HepG2 (cell line): Measurements from ENCODE around the gene CYB5D1. TPM values are rescaled to one million over a fixed set of nuclear protein-coding genes. Genes with fewer than 3 reads are reported as not detected.

Source experiments
- ATAC-seq: fragments of 200-7000 bp; cut with Tn5 transposase; 3 replicates; pipeline ENCODE4 v1.9.1; 2020; ENCODE audit warnings: mild to moderate bottlenecking, moderate library complexity
- BruUV-seq: library from RNA; stranded (reverse); fragments of 400-500 nt; replicated peaks from 2 replicates; lab custom pipeline; 2021; lab: Mats Ljungman, UMichigan
- CTCF ChIA-PET: fragments of 300-600 bp; formaldehyde crosslinking; extraction: SDS; loops from one replicate; lab custom pipeline; 2021; ENCODE audit warnings: low total read pairs, inconsistent platforms, low intra/inter-chr PET ratio; lab: Yijun Ruan, JAX
- POLR2A ChIA-PET: fragments of 350-600 bp; sonication (Branson Sonifier 250); formaldehyde crosslinking; loops from one replicate; lab custom pipeline; 2020; ENCODE audit warnings: antibody characterized with exemption, inconsistent platforms; lab: Yijun Ruan, JAX
- DNase-seq: peaks from one replicate; pipeline ENCODE4 v3.0.0-alpha.2; 2015; ENCODE audit warnings: low spot score
- FAIRE-seq: peaks from 3 replicates; lab custom pipeline; 2011; peaks lifted over from hg19 to GRCh38; lab: Jason Lieb, UNC
- H2AFZ ChIP-seq: one replicate; pipeline ENCODE4 v1.6.1; 2011; ENCODE audit warnings: low read length, inconsistent platforms
- H3K27ac ChIP-seq: fragments of 300-600 bp; 3 replicates; pipeline ENCODE4 v1.8.0; 2011; ENCODE audit warnings: mixed run types, mild to moderate bottlenecking, mixed read lengths, low read length, inconsistent platforms; ENCODE audit not compliant: insufficient read depth; ENCODE audit errors: extremely low read length
- H3K27me3 ChIP-seq, 2 experiments: fragments of 200-600 bp in 1 of 2; 2 replicates in 1 of 2; 3 replicates in 1 of 2; pipeline versions ENCODE4 v1.6.0 to v1.8.0; 2011; ENCODE audit warnings: low read length in 2 of 2, mild to moderate bottlenecking in 2 of 2, moderate library complexity in 2 of 2, inconsistent platforms in 1 of 2; ENCODE audit not compliant: insufficient read depth in 2 of 2, control insufficient read depth in 1 of 2
- H3K36me3 ChIP-seq, 2 experiments: fragments of 200-600 bp in 1 of 2; replicated peaks in 1 of 2; 2 replicates in 1 of 2; 3 replicates in 1 of 2; pipeline versions ENCODE4 v1.5.1 to v1.8.0; 2011; ENCODE audit warnings: low read length in 2 of 2, inconsistent platforms in 1 of 2; ENCODE audit not compliant: insufficient read depth in 2 of 2, control insufficient read depth in 1 of 2
- H3K4me1 ChIP-seq: 2 replicates; pipeline ENCODE4 v1.5.1; 2012; ENCODE audit warnings: low read length, inconsistent platforms; ENCODE audit not compliant: insufficient read depth
- H3K4me2 ChIP-seq: 2 replicates; pipeline ENCODE4 v1.6.0; 2011; ENCODE audit warnings: low read depth, low read length, inconsistent platforms
- H3K4me3 ChIP-seq, 3 experiments: fragments of 200-600 bp in 1 of 3; sonication (generic), shearing (Covaris generic) in 1 of 3; replicated peaks in 1 of 3; 2 replicates each; pipeline ENCODE4 v1.5.1; 2011 to 2016; ENCODE audit warnings: low read length in 3 of 3, inconsistent platforms in 2 of 3, low read depth in 2 of 3, mild to moderate bottlenecking in 2 of 3, control low read depth in 1 of 3, mixed read lengths in 1 of 3; ENCODE audit not compliant: insufficient read depth in 1 of 3
- H3K79me2 ChIP-seq: one replicate; pipeline ENCODE4 v1.6.1; 2011; ENCODE audit warnings: low read length, inconsistent platforms; ENCODE audit not compliant: insufficient read depth
- H3K9ac ChIP-seq: 2 replicates; pipeline ENCODE4 v1.6.0; 2011; ENCODE audit warnings: mild to moderate bottlenecking, low read depth, low read length, inconsistent platforms; ENCODE audit not compliant: insufficient read depth
- H3K9me3 ChIP-seq: 2 replicates; pipeline ENCODE4 v1.5.1; 2012; ENCODE audit warnings: mild to moderate bottlenecking, low read length
- H4K20me1 ChIP-seq: 2 replicates; pipeline ENCODE4 v1.6.0; 2011; ENCODE audit warnings: inconsistent platforms, mild to moderate bottlenecking, low read length, moderate library complexity; ENCODE audit not compliant: insufficient read depth
- ATM ChIP-seq: fragments of 450-650 bp; IDR thresholded peaks from 2 replicates; pipeline ENCODE4 v1.7.1; 2017; ENCODE audit warnings: mild to moderate bottlenecking, borderline replicate concordance
- FOXC1 ChIP-seq: sonication (generic); formaldehyde crosslinking; IDR thresholded peaks from 2 replicates; pipeline ENCODE4 v1.8.0; 2022; ENCODE audit warnings: mild to moderate bottlenecking, missing genetic modification reagents, borderline replicate concordance
- ISL2 ChIP-seq: sonication (generic); formaldehyde crosslinking; IDR thresholded peaks from 2 replicates; pipeline ENCODE4 v1.5.0; 2020; ENCODE audit warnings: missing genetic modification reagents
- KDM5B ChIP-seq: sonication (generic); formaldehyde crosslinking; IDR thresholded peaks from 2 replicates; pipeline ENCODE4 v1.4.0; 2020; ENCODE audit warnings: missing genetic modification reagents, mild to moderate bottlenecking, borderline replicate concordance
- NFATC3 ChIP-seq: sonication (generic); formaldehyde crosslinking; IDR thresholded peaks from 2 replicates; pipeline ENCODE4 v1.5.1; 2020; ENCODE audit warnings: mild to moderate bottlenecking, missing genetic modification reagents
- NFYB ChIP-seq: sonication (generic); formaldehyde crosslinking; IDR thresholded peaks from 2 replicates; pipeline ENCODE4 v1.4.0; 2020; ENCODE audit warnings: missing genetic modification reagents
- SP4 ChIP-seq: sonication (generic); formaldehyde crosslinking; IDR thresholded peaks from 2 replicates; pipeline ENCODE4 v1.8.1; 2023; ENCODE audit warnings: mild to moderate bottlenecking, missing genetic modification reagents
- TAF1 ChIP-seq: sonication (generic); formaldehyde crosslinking; IDR thresholded peaks from 2 replicates; pipeline ENCODE4 v1.4.0; 2020; ENCODE audit warnings: missing genetic modification reagents
- ZBED4 ChIP-seq: sonication (generic); formaldehyde crosslinking; IDR thresholded peaks from 2 replicates; pipeline ENCODE4 v1.4.0; 2020; ENCODE audit warnings: missing genetic modification reagents, borderline replicate concordance
- ZMAT3 ChIP-seq: sonication (generic); formaldehyde crosslinking; conservative IDR thresholded peaks from 2 replicates; pipeline ENCODE4 v1.7.0; 2021; ENCODE audit warnings: missing genetic modification reagents
- ZNF275 ChIP-seq: sonication (generic); formaldehyde crosslinking; IDR thresholded peaks from 2 replicates; pipeline ENCODE4 v1.8.0; 2022; ENCODE audit warnings: missing genetic modification reagents, mild to moderate bottlenecking, inconsistent platforms, borderline replicate concordance
- ZNF30 ChIP-seq: sonication (generic); formaldehyde crosslinking; IDR thresholded peaks from 2 replicates; pipeline ENCODE4 v1.5.0; 2020; ENCODE audit warnings: mild to moderate bottlenecking, missing genetic modification reagents
- ZNF556 ChIP-seq: sonication (generic); formaldehyde crosslinking; IDR thresholded peaks from 2 replicates; pipeline ENCODE4 v1.4.0; 2020; ENCODE audit warnings: mild to moderate bottlenecking, missing genetic modification reagents, borderline replicate concordance
- ZNF615 ChIP-seq: sonication (generic); formaldehyde crosslinking; IDR thresholded peaks from 2 replicates; pipeline ENCODE4 v1.5.0; 2020; ENCODE audit warnings: mild to moderate bottlenecking, missing genetic modification reagents, borderline replicate concordance
- ZNF710 ChIP-seq: sonication (generic); formaldehyde crosslinking; IDR thresholded peaks from 2 replicates; pipeline ENCODE4 v1.5.0; 2020; ENCODE audit warnings: mild to moderate bottlenecking, missing genetic modification reagents, borderline replicate concordance
- WGBS: methylation state at CpG from one replicate; pipeline ENCODE4 v1.1.6; 2017; ENCODE audit warnings: low lambda C conversion rate; 5-methylcytosine and 5-hydroxymethylcytosine counted together
- in situ Hi-C: cut with HindIII; loops from 2 replicates; pipeline ENCODE4 v1.10.0; 2017; ENCODE audit warnings: low pct_unique_long_range_greater_than_20kb; ENCODE audit not compliant: extremely low pct_ligation_motif_present
- intact Hi-C: fragments of 100-400 bp; cut with micrococcal nuclease; formaldehyde crosslinking; loops from one replicate; pipeline ENCODE4 v1.10.0; 2022; ENCODE audit not compliant: unreplicated experiment
- polyA plus RNA-seq, 8 experiments: library from polyadenylated mRNA; depleted of rRNA in 3 of 8; stranded (reverse) in 7 of 8; unstranded in 1 of 8; fragments of >200 nt; fragmentation: Illumina TruSeq in 4 of 8; extraction: Trizol in 4 of 8; gene quantifications; 2 replicates each; pipeline versions ENCODE4 v1.2.1 to v1.2.3, GENCODE V29; 2011 to 2016; ENCODE audit warnings: low read depth in 4 of 8, missing spikeins in 1 of 8, mixed read lengths in 1 of 8; ENCODE audit not compliant: insufficient read depth in 1 of 8
- total RNA-seq, 5 experiments: library from RNA; depleted of rRNA; stranded (reverse); fragments of >200 nt; fragmentation: Illumina TruSeq; extraction: Trizol; gene quantifications; 2 replicates each; pipeline ENCODE4 v1.2.3, GENCODE V29; 2016; ENCODE audit warnings: low read depth in 1 of 5

The CYB5D1 gene
- total and polyA plus RNA-seq, 2 of the 13 experiments (the other 11 are each of a cell fraction or from before 2014, with no cell fraction given) = 8.9 to 17.0 TPM

- FAIRE-seq (peak; percentile 67), DNase-seq (peak; percentile 64), ATAC-seq (peak; percentile 66)
- Histone ChIP-seq H3K4me1 (peaks cover 13% of the 10 kb centered on the region), H3K4me2 (no peak overlapping the region), H3K27me3 (no peaks in the 10 kb centered on the region), H3K9me3 (no peaks in the 10 kb centered on the region), H3K27ac (no peak overlapping the region), H3K9ac (no peak overlapping the region), H4K20me1 (peaks cover 7% of the 10 kb centered on the region), H3K36me3 (peaks cover 31 to 46% of the 10 kb centered on the region in 2 experiments), H2AFZ (no peak overlapping the region), H3K79me2 (no peaks in the 10 kb centered on the region), H3K4me3 (no peak overlapping the region)
- in situ Hi-C loops (no loop called here), intact Hi-C loops (loop anchor here (1.0 kb wide), 1 partner anchor 29 kb away; no protein-coding TSS in a partner anchor)
- no TSS peak for BruUV-seq
- 93% methylated on average over 24 of the region's 60 CpGs for WGBS
- CTCF ChIA-PET = interaction anchor here (0.9 to 2.7 kb wide), 5 partner anchors 17 to 46 kb away, joined by 4 to 28 read pairs (median 5); no protein-coding TSS in a partner anchor
- POLR2A ChIA-PET = interaction anchor here (1.3 kb wide), 1 partner anchor 9 kb away, joined by 3 read pairs; no protein-coding TSS in a partner anchor
- TF ChIP-seq NFATC3 (CRISPR knock-in tag) = no peak
- peak; percentile 36; the same call in 1 of the 2 replicates for TF ChIP-seq KDM5B
- no peak for TF ChIP-seq ZNF30
- no peak; the same call in 1 of the 2 replicates for TF ChIP-seq FOXC1 (CRISPR knock-in tag)
- TF ChIP-seq ZNF710 = no peak
- peak; percentile 86 for TF ChIP-seq NFYB (CRISPR knock-in tag)
- TF ChIP-seq ZNF275 (CRISPR knock-in tag) = no peak
- TF ChIP-seq ATM = no peak
- TF ChIP-seq ISL2 (CRISPR knock-in tag) = no peak
- peak; percentile 75 for TF ChIP-seq SP4 (CRISPR knock-in tag)
- no peak for TF ChIP-seq ZNF615 (CRISPR knock-in tag)
- TF ChIP-seq ZMAT3 (CRISPR knock-in tag) = no peak
- peak; percentile 45; the same call in 1 of the 2 replicates for TF ChIP-seq ZNF556 (CRISPR knock-in tag)
- no peak for TF ChIP-seq TAF1 (CRISPR knock-in tag)
- no peak for TF ChIP-seq ZBED4 (CRISPR knock-in tag)
Measured at GRCh38 chr17:7851438-7852261, 6.2 kb upstream of the CYB5D1 start.
